Adipocyte (in vitro differentiated cells): Measurements from ENCODE around the gene CD6.
A peak's percentile ranks its signal among the peaks of the same experiment; 100 is the strongest.

ENCODE experiments used
- DNase-seq: peaks from one replicate; pipeline ENCODE4 v3.0.0-alpha.2; 2015; ENCODE audit warnings: low read depth
- H3K27me3 ChIP-seq: replicated peaks from 2 replicates; pipeline ENCODE4 v1.7.0; 2013; ENCODE audit warnings: mild to moderate bottlenecking, low read length, moderate library complexity; ENCODE audit not compliant: control insufficient read depth, insufficient read depth
- H3K36me3 ChIP-seq: 2 replicates; pipeline ENCODE4 v1.7.0; 2013; ENCODE audit warnings: low read length, mild to moderate bottlenecking, moderate library complexity; ENCODE audit not compliant: control insufficient read depth, insufficient read depth, severe bottlenecking
- H3K4me1 ChIP-seq: 2 replicates; pipeline ENCODE4 v1.7.0; 2013; ENCODE audit warnings: mild to moderate bottlenecking, low read length, moderate library complexity; ENCODE audit not compliant: control insufficient read depth, insufficient read depth
- H3K4me3 ChIP-seq: 2 replicates; pipeline ENCODE4 v1.7.0; 2013; ENCODE audit warnings: mild to moderate bottlenecking, low read length, moderate library complexity
- H3K9ac ChIP-seq: 2 replicates; pipeline ENCODE4 v1.7.0; 2013; ENCODE audit warnings: mild to moderate bottlenecking, low read length, moderate library complexity
- H3K9me3 ChIP-seq: 2 replicates; pipeline ENCODE4 v1.7.0; 2013; ENCODE audit warnings: mild to moderate bottlenecking, low read length, moderate library complexity; ENCODE audit not compliant: control insufficient read depth

The CD6 gene

GRCh38 chr11:60977836-60978235 is 6.4 kb downstream of the CD6 start:
- Histone ChIP-seq H3K9ac (no peak overlapping the region), H3K36me3 (no peaks in the 10 kb centered on the region), H3K27me3 (peaks cover 40% of the 10 kb centered on the region), H3K4me1 (no peaks in the 10 kb centered on the region), H3K9me3 (no peaks in the 10 kb centered on the region), H3K4me3 (no peak overlapping the region)
- no peak for DNase-seq

GRCh38 chr11:60978546-60979380 is 7.3 kb downstream of the CD6 start:
- Histone ChIP-seq H3K27me3 (peaks cover 34% of the 10 kb centered on the region), H3K9ac (no peak overlapping the region), H3K36me3 (no peaks in the 10 kb centered on the region), H3K9me3 (peaks cover 2% of the 10 kb centered on the region), H3K4me3 (no peak overlapping the region), H3K4me1 (no peaks in the 10 kb centered on the region)
- no peak for DNase-seq

GRCh38 chr11:60981515-60981914 is 10.0 kb downstream of the CD6 start:
- H3K9me3 ChIP-seq = peaks cover 3% of the 10 kb centered on the region
- DNase-seq = no peak
- H3K36me3 ChIP-seq = no peaks in the 10 kb centered on the region
- H3K9ac ChIP-seq = no peak overlapping the region
- no peaks in the 10 kb centered on the region for H3K4me1 ChIP-seq
- H3K4me3 ChIP-seq = no peak overlapping the region
- peaks cover 35% of the 10 kb centered on the region for H3K27me3 ChIP-seq

- H3K9me3 ChIP-seq = peaks cover 3% of the 10 kb centered on the region
- no peak overlapping the region for H3K4me3 ChIP-seq
- no peak overlapping the region for H3K9ac ChIP-seq
- DNase-seq = no peak
- H3K4me1 ChIP-seq = no peaks in the 10 kb centered on the region
- peaks cover 32% of the 10 kb centered on the region for H3K27me3 ChIP-seq
- H3K36me3 ChIP-seq = no peaks in the 10 kb centered on the region
Observed at GRCh38 chr11:60982184-60982583, 10.7 kb downstream of the CD6 start.

GRCh38 chr11:60984149-60984548 is 12.7 kb downstream of the CD6 start:
- no peak for DNase-seq
- Histone ChIP-seq H3K4me1 (no peaks in the 10 kb centered on the region), H3K9ac (no peak overlapping the region), H3K9me3 (peaks cover 3% of the 10 kb centered on the region), H3K36me3 (no peaks in the 10 kb centered on the region), H3K27me3 (peaks cover 35% of the 10 kb centered on the region), H3K4me3 (no peak overlapping the region)

GRCh38 chr11:60984636-60985035 is 13.2 kb downstream of the CD6 start:
- H3K4me1 ChIP-seq = no peaks in the 10 kb centered on the region
- H3K9ac ChIP-seq = no peak overlapping the region
- H3K36me3 ChIP-seq = no peaks in the 10 kb centered on the region
- DNase-seq = no peak
- peaks cover 3% of the 10 kb centered on the region for H3K9me3 ChIP-seq
- H3K4me3 ChIP-seq = no peak overlapping the region
- peaks cover 39% of the 10 kb centered on the region for H3K27me3 ChIP-seq

GRCh38 chr11:60985501-60985900 is 14.0 kb downstream of the CD6 start:
- DNase-seq = no peak
- Histone ChIP-seq H3K4me1 (no peaks in the 10 kb centered on the region), H3K4me3 (no peak overlapping the region), H3K9me3 (peaks cover 3% of the 10 kb centered on the region), H3K27me3 (peaks cover 45% of the 10 kb centered on the region), H3K9ac (no peak overlapping the region), H3K36me3 (no peaks in the 10 kb centered on the region)

- Histone ChIP-seq H3K9ac (no peak overlapping the region), H3K27me3 (peaks cover 45% of the 10 kb centered on the region), H3K4me1 (no peaks in the 10 kb centered on the region), H3K4me3 (no peak overlapping the region), H3K36me3 (no peaks in the 10 kb centered on the region), H3K9me3 (peaks cover 3% of the 10 kb centered on the region)
- peak; percentile 8 for DNase-seq
Observed at GRCh38 chr11:60985991-60986915, 14.8 kb downstream of the CD6 start.

GRCh38 chr11:60987577-60988277 is 16.2 kb downstream of the CD6 start:
- no peak for DNase-seq
- Histone ChIP-seq H3K4me3 (no peak overlapping the region), H3K9me3 (peaks cover 3% of the 10 kb centered on the region), H3K27me3 (peaks cover 41% of the 10 kb centered on the region), H3K36me3 (no peaks in the 10 kb centered on the region), H3K9ac (no peak overlapping the region), H3K4me1 (no peaks in the 10 kb centered on the region)

GRCh38 chr11:60988658-60989057 is 17.2 kb downstream of the CD6 start:
- H3K9ac ChIP-seq = no peak overlapping the region

More at GRCh38 chr11:60988658-60989057, 17.2 kb downstream of the CD6 start:
- Histone ChIP-seq H3K27me3 (peaks cover 48% of the 10 kb centered on the region), H3K36me3 (no peaks in the 10 kb centered on the region), H3K4me1 (no peaks in the 10 kb centered on the region), H3K4me3 (no peak overlapping the region), H3K9me3 (peaks cover 2% of the 10 kb centered on the region)
- DNase-seq = no peak
